Neural cell (in vitro differentiated cells): Measurements from ENCODE around the gene PPFIBP1.

Experiments
- EP300 ChIP-seq: fragments of 450-650 bp; conservative IDR thresholded peaks from 2 replicates; pipeline ENCODE4 v1.6.1; 2014; ENCODE audit warnings: antibody characterized with exemption, mild to moderate bottlenecking, moderate library complexity; ENCODE audit not compliant: poor library complexity, severe bottlenecking
- EZH2 ChIP-seq: fragments of 200-600, 300-800 bp; shearing (Covaris generic), sonication (generic); IDR thresholded peaks from 2 replicates; pipeline ENCODE4 v1.6.1; 2014; ENCODE audit warnings: antibody characterized with exemption, low read length, borderline replicate concordance, mild to moderate bottlenecking; ENCODE audit not compliant: insufficient read depth, poor library complexity, severe bottlenecking
- POLR2AphosphoS5 ChIP-seq: IDR thresholded peaks from 2 replicates; pipeline ENCODE4 v1.6.1; 2012
- RAD21 ChIP-seq: fragments of 450-650 bp; conservative IDR thresholded peaks from 2 replicates; pipeline ENCODE4 v1.6.1; 2014; ENCODE audit warnings: antibody characterized with exemption, mild to moderate bottlenecking, moderate library complexity
- SMC3 ChIP-seq: fragments of 450-650 bp; conservative IDR thresholded peaks from 2 replicates; pipeline ENCODE4 v1.6.1; 2014; ENCODE audit warnings: antibody characterized with exemption, mild to moderate bottlenecking, moderate library complexity; ENCODE audit not compliant: poor library complexity
- TAF1 ChIP-seq: IDR thresholded peaks from 2 replicates; pipeline ENCODE4 v1.6.1; 2012; ENCODE audit warnings: low read depth
- TF ChIP-seq, protein P1 (sequence below): fragments of 450-650 bp; IDR thresholded peaks from 2 replicates; pipeline ENCODE4 v1.5.1; 2014; ENCODE audit warnings: antibody characterized with exemption, mild to moderate bottlenecking, moderate library complexity; ENCODE audit not compliant: poor library complexity, severe bottlenecking

DNA sequence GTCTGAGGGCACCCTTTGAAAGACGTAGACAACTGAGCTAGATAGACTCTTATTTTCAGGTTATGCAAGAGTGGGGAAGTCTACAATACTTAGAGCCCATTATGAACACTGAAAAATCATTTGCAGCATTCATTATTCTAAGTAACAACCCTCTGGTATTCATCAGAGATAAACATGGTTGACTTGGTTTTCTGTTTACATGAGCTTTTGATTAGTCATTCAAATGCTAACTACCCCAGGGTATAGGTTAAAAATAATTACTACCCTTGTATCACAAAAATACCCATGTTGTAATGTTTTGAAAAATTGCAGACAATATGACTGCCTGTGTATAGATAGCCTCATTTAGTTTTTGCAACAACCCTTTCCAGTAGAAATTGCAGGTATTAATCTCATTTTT, 78.5 kb downstream of the PPFIBP1 start:
- TF ChIP-seq SMC3 (no peak), EZH2 (no peak), EP300 (no peak), TAF1 (no peak), POLR2AphosphoS5 (no peak), RAD21 (no peak)
- TF ChIP-seq, protein P1, sequence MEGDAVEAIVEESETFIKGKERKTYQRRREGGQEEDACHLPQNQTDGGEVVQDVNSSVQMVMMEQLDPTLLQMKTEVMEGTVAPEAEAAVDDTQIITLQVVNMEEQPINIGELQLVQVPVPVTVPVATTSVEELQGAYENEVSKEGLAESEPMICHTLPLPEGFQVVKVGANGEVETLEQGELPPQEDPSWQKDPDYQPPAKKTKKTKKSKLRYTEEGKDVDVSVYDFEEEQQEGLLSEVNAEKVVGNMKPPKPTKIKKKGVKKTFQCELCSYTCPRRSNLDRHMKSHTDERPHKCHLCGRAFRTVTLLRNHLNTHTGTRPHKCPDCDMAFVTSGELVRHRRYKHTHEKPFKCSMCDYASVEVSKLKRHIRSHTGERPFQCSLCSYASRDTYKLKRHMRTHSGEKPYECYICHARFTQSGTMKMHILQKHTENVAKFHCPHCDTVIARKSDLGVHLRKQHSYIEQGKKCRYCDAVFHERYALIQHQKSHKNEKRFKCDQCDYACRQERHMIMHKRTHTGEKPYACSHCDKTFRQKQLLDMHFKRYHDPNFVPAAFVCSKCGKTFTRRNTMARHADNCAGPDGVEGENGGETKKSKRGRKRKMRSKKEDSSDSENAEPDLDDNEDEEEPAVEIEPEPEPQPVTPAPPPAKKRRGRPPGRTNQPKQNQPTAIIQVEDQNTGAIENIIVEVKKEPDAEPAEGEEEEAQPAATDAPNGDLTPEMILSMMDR = no peak
